Caco-2 (cell line): ENCODE measurements around the gene WIPF1. TPM values are rescaled to one million over a fixed set of nuclear protein-coding genes. Genes with fewer than 3 reads are reported as not detected.

Source experiments
- BruUV-seq: library from RNA; stranded (reverse); fragments of 400-500 nt; replicated peaks from 2 replicates; lab custom pipeline; 2021; lab: Mats Ljungman, UMichigan
- CTCF ChIA-PET: fragments of 300-600 bp; sonication (Branson Sonifier 250); formaldehyde crosslinking; loops from one replicate; lab custom pipeline; 2022; ENCODE audit warnings: antibody characterized with exemption; lab: Charles Lee
- POLR2A ChIA-PET: fragments of 300-600 bp; sonication (Branson Sonifier 250); formaldehyde crosslinking; loops from one replicate; lab custom pipeline; 2022; ENCODE audit warnings: antibody characterized with exemption; lab: Charles Lee
- DNase-seq, 2 experiments: peaks; one replicate each; pipeline versions ENCODE4 v3.0.0 to v3.0.0-alpha.2; 2020 to 2022
- H3K27me3 ChIP-seq: replicated peaks from 2 replicates; pipeline ENCODE4 v1.6.0; 2011; ENCODE audit warnings: low read length; ENCODE audit not compliant: control insufficient read depth, insufficient read depth
- H3K36me3 ChIP-seq: 2 replicates; pipeline ENCODE4 v1.5.1; 2011; ENCODE audit warnings: low read length; ENCODE audit not compliant: control insufficient read depth, insufficient read depth
- H3K4me1 ChIP-seq: fragments of 250-450 bp; sonication (Bioruptor Pico); 2 replicates; pipeline ENCODE4 v1.5.1; 2020; ENCODE audit warnings: mild to moderate bottlenecking
- H3K4me3 ChIP-seq: 2 replicates; pipeline ENCODE4 v1.5.1; 2011; ENCODE audit warnings: low read depth, mild to moderate bottlenecking, control low read depth, low read length
- H3K9me3 ChIP-seq: fragments of 250-450 bp; sonication (Bioruptor Pico); 2 replicates; pipeline ENCODE4 v1.5.1; 2020; ENCODE audit warnings: mild to moderate bottlenecking, moderate library complexity
- H3K27ac Mint-ChIP-seq: one replicate; pipeline ENCODE4 v1.8.0; 2022; ENCODE audit warnings: mixed read lengths; ENCODE audit not compliant: unreplicated experiment
- H3K27me3 Mint-ChIP-seq: one replicate; pipeline ENCODE4 v1.8.0; 2022; ENCODE audit warnings: mixed read lengths; ENCODE audit not compliant: insufficient read depth, unreplicated experiment
- H3K36me3 Mint-ChIP-seq: one replicate; pipeline ENCODE4 v1.8.0; 2022; ENCODE audit warnings: mild to moderate bottlenecking, mixed read lengths; ENCODE audit not compliant: insufficient read depth, unreplicated experiment
- H3K4me1 Mint-ChIP-seq: one replicate; pipeline ENCODE4 v1.8.0; 2022; ENCODE audit warnings: low read depth, mixed read lengths; ENCODE audit not compliant: unreplicated experiment
- H3K4me3 Mint-ChIP-seq: one replicate; pipeline ENCODE4 v1.8.0; 2022; ENCODE audit warnings: mild to moderate bottlenecking, moderate library complexity, mixed read lengths; ENCODE audit not compliant: unreplicated experiment
- H3K9me3 Mint-ChIP-seq: one replicate; pipeline ENCODE4 v1.8.0; 2022; ENCODE audit warnings: mixed read lengths; ENCODE audit not compliant: unreplicated experiment
- CTCF ChIP-seq, 2 experiments: fragments of 200-600 bp in 1 of 2; IDR thresholded peaks; 1 replicate in 1 of 2; 2 replicates in 1 of 2; pipeline versions ENCODE4 v1.5.1 to v1.8.0; 2011 to 2022; ENCODE audit warnings: antibody characterized with exemption in 1 of 2, control low read depth in 1 of 2, inconsistent platforms in 1 of 2, low read depth in 1 of 2, low read length in 1 of 2, mild to moderate bottlenecking in 1 of 2, moderate library complexity in 1 of 2; ENCODE audit not compliant: insufficient read depth in 1 of 2, severe bottlenecking in 1 of 2, unreplicated experiment in 1 of 2
- intact Hi-C: fragments of 100-400 bp; cut with micrococcal nuclease; formaldehyde crosslinking; loops from one replicate; pipeline ENCODE4 v1.10.0; 2022; ENCODE audit not compliant: unreplicated experiment
- total RNA-seq: library from RNA; stranded (reverse); gene quantifications from 2 replicates; pipeline ENCODE4 v1.2.3, GENCODE V29; 2022

Gene WIPF1
- total RNA-seq, 1 experiment from 2014 or later, result 5.1 TPM

GRCh38 chr2:174630107-174630506 is 32.5 kb upstream of the WIPF1 start:
- no TSS peak for BruUV-seq
- no peaks in the 10 kb centered on the region for H3K9me3 Mint-ChIP-seq
- Histone ChIP-seq H3K4me3 (no peak overlapping the region), H3K4me1 (no peaks in the 10 kb centered on the region), H3K9me3 (no peaks in the 10 kb centered on the region), H3K27me3 (no peaks in the 10 kb centered on the region), H3K36me3 (no peaks in the 10 kb centered on the region)
- intact Hi-C loops, result loop anchor here (2.0 kb wide), 1 partner anchor 13 kb away; no protein-coding TSS in a partner anchor
- ChIA-PET CTCF (no interaction called here), POLR2A (no interaction called here)
- no peaks in the 10 kb centered on the region for H3K4me1 Mint-ChIP-seq
- DNase-seq, result no peak
- H3K4me3 Mint-ChIP-seq, result no peak overlapping the region
- no peaks in the 10 kb centered on the region for H3K27me3 Mint-ChIP-seq
- TF ChIP-seq CTCF (IDR thresholded peaks at IDR 0.05; ENCODE audit: insufficient read depth in 1 of 2, low read depth in 1 of 2, low read length in 1 of 2, severe bottlenecking in 1 of 2, unreplicated experiment in 1 of 2), result no peak
- H3K36me3 Mint-ChIP-seq, result no peaks in the 10 kb centered on the region
- H3K27ac Mint-ChIP-seq, result no peak overlapping the region

GRCh38 chr2:174629506-174629905 is 31.9 kb upstream of the WIPF1 start:
- Mint-ChIP-seq H3K4me1 (no peaks in the 10 kb centered on the region), H3K27ac (no peak overlapping the region), H3K4me3 (no peak overlapping the region), H3K9me3 (no peaks in the 10 kb centered on the region), H3K27me3 (no peaks in the 10 kb centered on the region), H3K36me3 (no peaks in the 10 kb centered on the region)
- no TSS peak for BruUV-seq
- intact Hi-C loops, result no loop called here
- H3K27me3 ChIP-seq, result no peaks in the 10 kb centered on the region
- H3K4me1 ChIP-seq, result no peaks in the 10 kb centered on the region
- CTCF ChIA-PET, result no interaction called here
- H3K4me3 ChIP-seq, result no peak overlapping the region
- POLR2A ChIA-PET, result no interaction called here
- H3K9me3 ChIP-seq, result no peaks in the 10 kb centered on the region
- H3K36me3 ChIP-seq, result no peaks in the 10 kb centered on the region
- no peak for DNase-seq
- no peak for TF ChIP-seq CTCF (IDR thresholded peaks at IDR 0.05; ENCODE audit: insufficient read depth in 1 of 2, low read depth in 1 of 2, low read length in 1 of 2, severe bottlenecking in 1 of 2, unreplicated experiment in 1 of 2)

DNA sequence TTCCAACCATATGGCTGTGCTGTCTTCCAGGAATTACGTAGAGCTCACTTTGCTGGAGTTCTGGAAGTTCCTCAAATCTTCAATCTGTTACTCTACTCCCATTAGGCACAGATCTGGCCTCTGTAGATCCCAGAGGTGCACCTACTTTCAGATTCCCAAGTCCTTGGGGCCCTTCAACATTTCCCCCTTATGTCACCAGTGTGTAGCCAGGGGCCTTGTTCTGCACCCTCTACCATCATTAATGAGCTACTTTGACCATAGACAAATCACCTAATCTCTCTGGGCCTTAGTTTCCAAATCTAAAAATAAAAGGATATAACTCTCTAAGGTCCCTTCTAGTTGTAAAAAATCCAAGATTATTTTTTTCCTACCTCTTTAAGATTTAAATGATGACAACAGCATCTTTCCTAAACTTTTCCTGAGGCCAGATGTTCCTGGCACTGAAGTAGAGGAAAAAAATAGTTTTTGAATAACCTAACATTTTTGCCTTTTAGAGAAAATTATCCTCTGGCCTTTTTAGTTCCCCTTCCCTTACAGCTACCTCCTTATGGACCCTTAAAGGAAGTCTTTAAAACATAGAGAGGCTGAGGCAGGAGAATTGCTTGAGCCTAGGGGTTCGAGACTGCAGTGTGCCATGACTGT is 31.0 kb upstream of the WIPF1 start:
- Mint-ChIP-seq H3K4me1 (no peaks in the 10 kb centered on the region), H3K27me3 (no peaks in the 10 kb centered on the region), H3K4me3 (no peak overlapping the region), H3K36me3 (no peaks in the 10 kb centered on the region), H3K9me3 (no peaks in the 10 kb centered on the region), H3K27ac (no peak overlapping the region)
- ChIA-PET POLR2A (no interaction called here), CTCF (no interaction called here)
- no peaks in the 10 kb centered on the region for H3K4me1 ChIP-seq
- H3K4me3 ChIP-seq, result no peak overlapping the region
- TF ChIP-seq CTCF (IDR thresholded peaks at IDR 0.05; ENCODE audit: insufficient read depth in 1 of 2, low read depth in 1 of 2, low read length in 1 of 2, severe bottlenecking in 1 of 2, unreplicated experiment in 1 of 2), result no peak
- H3K9me3 ChIP-seq, result no peaks in the 10 kb centered on the region
- DNase-seq, result no peak
- no peaks in the 10 kb centered on the region for H3K27me3 ChIP-seq
- intact Hi-C loops, result no loop called here
- BruUV-seq, result no TSS peak
- no peaks in the 10 kb centered on the region for H3K36me3 ChIP-seq
